ENCODE results near the gene DDHD1. TPM values are rescaled to one million over a fixed set of nuclear protein-coding genes. Genes with fewer than 3 reads are reported as not detected.

DDHD1 gene
- total and polyA plus RNA-seq, 7 experiments from 2014 or later: 6.7 to 103 (median 48.2) TPM

DNA sequence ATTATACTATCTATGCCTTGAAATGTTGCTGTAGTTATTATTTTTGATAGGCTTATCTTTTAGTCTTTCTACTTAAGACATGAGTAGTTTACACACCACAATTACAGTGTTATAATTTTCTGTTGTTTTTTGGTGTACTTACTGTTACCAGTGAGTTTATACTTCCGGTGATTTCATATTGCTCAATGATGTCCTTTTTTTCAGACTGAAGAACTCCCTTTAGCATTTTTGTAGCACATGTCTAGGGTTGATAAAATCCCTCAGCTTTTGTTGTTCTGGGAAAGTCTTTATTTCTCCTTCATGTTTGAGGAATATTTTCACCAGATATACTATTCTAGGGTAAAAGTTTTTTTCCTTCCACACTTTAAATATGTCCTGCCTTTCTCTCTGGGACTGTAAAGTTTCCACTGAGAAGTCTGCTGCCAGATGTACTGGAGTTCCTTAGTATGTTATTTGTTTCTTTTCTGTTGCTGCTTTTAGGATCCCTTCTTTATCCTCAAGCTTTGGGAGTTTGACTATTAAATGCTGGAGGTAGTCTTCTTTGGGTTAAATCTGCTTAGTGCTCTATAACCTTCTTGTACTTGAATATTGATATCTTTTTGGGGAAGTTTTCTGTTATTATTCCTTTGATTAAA lies 160.8 kb downstream of the DDHD1 start:
- no peak overlapping the region for H3K27ac ChIP-seq (ENCODE audit: low read depth, low read length)
- no peaks in the 10 kb centered on the region for H3K27me3 ChIP-seq (ENCODE audit: control insufficient read depth in 2 of 2, insufficient read depth in 2 of 2, low read length in 2 of 2)
- CTCF ChIA-PET: no interaction called here
- Mint-ChIP-seq H3K4me3 (no peak overlapping the region), H3K36me3 (peaks cover 0 to 5% (median 0%) of the 10 kb centered on the region in 5 donors), H3K9me3 (peaks cover 0 to 4% (median 0%) of the 10 kb centered on the region in 11 donors), H3K27ac (no peak overlapping the region), H3K27me3 (peaks cover 4 to 18% (median 10%) of the 10 kb centered on the region in 5 donors), H3K4me1 (no peaks in the 10 kb centered on the region)
- intact Hi-C loops (cut with micrococcal nuclease): no loop called here
- no peak overlapping the region for H3K4me3 ChIP-seq (ENCODE audit: low read length)
- H3K4me1 ChIP-seq (ENCODE audit: control insufficient read depth in 2 of 2, insufficient read depth in 2 of 2, low read length in 2 of 2): no peaks in the 10 kb centered on the region
- H3K36me3 ChIP-seq (ENCODE audit: control insufficient read depth in 2 of 3, insufficient read depth in 3 of 3, low read length in 3 of 3): no peaks in the 10 kb centered on the region
- POLR2A ChIA-PET: no interaction called here
- ATAC-seq (no peak), DNase-seq (no peak)
- no peaks in the 10 kb centered on the region for H3K9me3 ChIP-seq (ENCODE audit: control insufficient read depth in 2 of 3, low read length in 3 of 3)

DNA sequence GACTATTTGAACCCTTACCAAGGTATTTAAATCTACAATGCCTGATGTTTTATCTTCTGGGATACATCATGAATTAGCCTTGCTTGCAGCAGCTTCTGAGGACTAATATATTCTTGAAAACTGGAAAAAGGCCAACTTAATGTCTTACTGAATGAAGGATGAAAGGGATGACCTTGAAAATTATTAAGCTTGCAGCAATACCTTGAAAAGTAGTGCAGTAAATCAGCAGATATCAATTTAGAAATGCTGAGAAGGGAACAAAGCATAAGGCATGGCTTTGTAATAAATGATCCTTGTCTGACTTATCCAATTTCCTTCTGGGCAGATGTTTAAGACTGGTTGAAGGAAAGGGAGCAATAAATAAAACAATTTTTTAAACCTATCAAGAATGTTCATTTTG lies 165.0 kb downstream of the DDHD1 start:
- DNase-seq: no peak

GRCh38 chr14:52987514-52987913 lies 165.6 kb downstream of the DDHD1 start:
- no peak for ATAC-seq
- DNase-seq: no peak
- Mint-ChIP-seq H3K27me3 (peaks cover 0 to 19% (median 0%) of the 10 kb centered on the region in 5 donors), H3K9me3 (peaks cover 0 to 4% (median 0%) of the 10 kb centered on the region in 11 donors), H3K27ac (no peak overlapping the region), H3K4me1 (no peaks in the 10 kb centered on the region), H3K4me3 (no peak overlapping the region), H3K36me3 (peaks cover 0 to 3% (median 1%) of the 10 kb centered on the region in 5 donors)
- no peaks in the 10 kb centered on the region for H3K9me3 ChIP-seq (ENCODE audit: control insufficient read depth in 2 of 3, low read length in 3 of 3)
- H3K4me3 ChIP-seq (ENCODE audit: low read length): no peak overlapping the region
- H3K27me3 ChIP-seq (ENCODE audit: control insufficient read depth in 2 of 2, insufficient read depth in 2 of 2, low read length in 2 of 2): no peaks in the 10 kb centered on the region
- intact Hi-C loops (cut with micrococcal nuclease): no loop called here
- H3K36me3 ChIP-seq (ENCODE audit: control insufficient read depth in 2 of 3, insufficient read depth in 3 of 3, low read length in 3 of 3): no peaks in the 10 kb centered on the region
- no peak overlapping the region for H3K27ac ChIP-seq (ENCODE audit: low read depth, low read length)
- no peaks in the 10 kb centered on the region for H3K4me1 ChIP-seq (ENCODE audit: control insufficient read depth in 2 of 2, insufficient read depth in 2 of 2, low read length in 2 of 2)
- ChIA-PET POLR2A (no interaction called here), CTCF (no interaction called here)

More for the DNA sequence above, 165.0 kb downstream of the DDHD1 start:
- no peaks in the 10 kb centered on the region for H3K4me1 ChIP-seq (ENCODE audit: control insufficient read depth in 2 of 2, insufficient read depth in 2 of 2, low read length in 2 of 2)
- Mint-ChIP-seq H3K4me1 (no peaks in the 10 kb centered on the region), H3K27ac (no peak overlapping the region), H3K4me3 (no peak overlapping the region), H3K9me3 (peaks cover 0 to 4% (median 0%) of the 10 kb centered on the region in 11 donors), H3K27me3 (peaks cover 0 to 20% (median 4%) of the 10 kb centered on the region in 5 donors), H3K36me3 (peaks cover 0 to 7% (median 1%) of the 10 kb centered on the region in 5 donors)
- ChIA-PET CTCF (no interaction called here), POLR2A (no interaction called here)
- intact Hi-C loops (cut with micrococcal nuclease): no loop called here
- H3K4me3 ChIP-seq (ENCODE audit: low read length): no peak overlapping the region
- no peak overlapping the region for H3K27ac ChIP-seq (ENCODE audit: low read depth, low read length)
- H3K36me3 ChIP-seq (ENCODE audit: control insufficient read depth in 2 of 3, insufficient read depth in 3 of 3, low read length in 3 of 3): no peaks in the 10 kb centered on the region
- no peaks in the 10 kb centered on the region for H3K9me3 ChIP-seq (ENCODE audit: control insufficient read depth in 2 of 3, low read length in 3 of 3)
- ATAC-seq: no peak
- no peaks in the 10 kb centered on the region for H3K27me3 ChIP-seq (ENCODE audit: control insufficient read depth in 2 of 2, insufficient read depth in 2 of 2, low read length in 2 of 2)

- peaks cover 0 to 18% (median 0%) of the 10 kb centered on the region in 5 donors for H3K27me3 Mint-ChIP-seq
- intact Hi-C loops (cut with micrococcal nuclease): no loop called here
- Histone ChIP-seq H3K27me3 (ENCODE audit: control insufficient read depth in 2 of 2, insufficient read depth in 2 of 2, low read length in 2 of 2) (no peaks in the 10 kb centered on the region), H3K27ac (ENCODE audit: low read depth, low read length) (no peak overlapping the region), H3K4me3 (ENCODE audit: low read length) (no peak overlapping the region), H3K4me1 (ENCODE audit: control insufficient read depth in 2 of 2, insufficient read depth in 2 of 2, low read length in 2 of 2) (no peaks in the 10 kb centered on the region), H3K36me3 (ENCODE audit: control insufficient read depth in 2 of 3, insufficient read depth in 3 of 3, low read length in 3 of 3) (no peaks in the 10 kb centered on the region), H3K9me3 (ENCODE audit: control insufficient read depth in 2 of 3, low read length in 3 of 3) (no peaks in the 10 kb centered on the region)
- peaks cover 0 to 4% (median 0%) of the 10 kb centered on the region in 11 donors for H3K9me3 Mint-ChIP-seq
- H3K36me3 Mint-ChIP-seq: peaks cover 0 to 3% (median 1%) of the 10 kb centered on the region in 5 donors
- CTCF ChIA-PET: no interaction called here
- POLR2A ChIA-PET: no interaction called here
- no peak for ATAC-seq
- no peak for DNase-seq
- H3K4me1 Mint-ChIP-seq: no peaks in the 10 kb centered on the region
- no peak overlapping the region for H3K27ac Mint-ChIP-seq
- no peak overlapping the region for H3K4me3 Mint-ChIP-seq
Measured at GRCh38 chr14:52987042-52987441, 166.1 kb downstream of the DDHD1 start.

Other genes with a start within 250 kb of the DDHD1 start
- gene FERMT2, start 202.3 kb downstream of the DDHD1 start, total RNA-seq: under 1 TPM in 4 of 5 experiments, not detected in 1; 0.13 to 0.58 (median 0.33) TPM
- gene FERMT2, start 202.3 kb downstream of the DDHD1 start, polyA plus RNA-seq: not detected